Mucosa of gallbladder (tissue), 1 donor: ENCODE measurements around the gene P2RY12. TPM values are rescaled to one million over a fixed set of nuclear protein-coding genes. Genes with fewer than 3 reads are reported as not detected.

ENCODE experiments used
- DNase-seq: peaks from one replicate; pipeline ENCODE4 v3.0.0-alpha.2; 2020; ENCODE audit warnings: low spot score
- total RNA-seq: library from RNA; stranded (reverse); gene quantifications from one replicate; pipeline ENCODE4 v1.2.1, GENCODE V29; 2021
- donor health status: DM: no; HTN: no; CAD: no.

Gene P2RY12
- total RNA-seq, 1 donor from 2014 or later: 7.6 TPM

GRCh38 chr3:151346292-151346691, 38.3 kb downstream of the P2RY12 start:
- no peak for DNase-seq

- peak; percentile 12 for DNase-seq
Measured at GRCh38 chr3:151345859-151346258, 38.7 kb downstream of the P2RY12 start.

- DNase-seq: no peak
Measured at GRCh38 chr3:151331696-151332095, 52.9 kb downstream of the P2RY12 start.

GRCh38 chr3:151330899-151331298, 53.7 kb downstream of the P2RY12 start:
- DNase-seq: no peak

- DNase-seq: no peak
Measured at GRCh38 chr3:151330379-151330778, 54.2 kb downstream of the P2RY12 start.

- DNase-seq: no peak
Measured at GRCh38 chr3:151329363-151329762, 55.2 kb downstream of the P2RY12 start, which contains the start of gene P2RY13. Gene P2RY13, minus strand, starts transcription at chr3:151329549. Its CDS starts 21 bp downstream, at chr3:151329528.

- no peak for DNase-seq
Measured at GRCh38 chr3:151328298-151328995, 56.1 kb downstream of the P2RY12 start.

GRCh38 chr3:151327571-151328198, 56.9 kb downstream of the P2RY12 start:
- no peak for DNase-seq

GRCh38 chr3:151322511-151322910, 62.0 kb downstream of the P2RY12 start:
- DNase-seq: no peak

- no peak for DNase-seq
Measured at GRCh38 chr3:151321526-151321925, 63.0 kb downstream of the P2RY12 start.

GRCh38 chr3:151320131-151320530, 64.4 kb downstream of the P2RY12 start:
- DNase-seq: no peak

- DNase-seq: no peak
Measured at GRCh38 chr3:151319628-151320027, 64.9 kb downstream of the P2RY12 start.

GRCh38 chr3:151318991-151319390, 65.6 kb downstream of the P2RY12 start:
- DNase-seq: no peak

GRCh38 chr3:151318313-151318712, 66.2 kb downstream of the P2RY12 start:
- DNase-seq: no peak

- no peak for DNase-seq
Measured at GRCh38 chr3:151316267-151316991, 68.1 kb downstream of the P2RY12 start, which contains the start of gene GPR87. Gene GPR87, minus strand, starts transcription at chr3:151316820. Its CDS starts 16,720 bp downstream, at chr3:151300100.

- DNase-seq: no peak
Measured at GRCh38 chr3:151315846-151316245, 68.7 kb downstream of the P2RY12 start.

- DNase-seq: no peak
Measured at GRCh38 chr3:151315136-151315535, 69.4 kb downstream of the P2RY12 start.

- no peak for DNase-seq
Measured at GRCh38 chr3:151314593-151314992, 70.0 kb downstream of the P2RY12 start.

GRCh38 chr3:151314137-151314536, 70.4 kb downstream of the P2RY12 start:
- DNase-seq: no peak

GRCh38 chr3:151312972-151313371, 71.6 kb downstream of the P2RY12 start:
- DNase-seq: no peak

- DNase-seq: no peak
Measured at GRCh38 chr3:151309566-151309965, 75.0 kb downstream of the P2RY12 start.
